Effector memory CD4-positive, alpha-beta T cell (primary cell): ENCODE data around the gene ZMIZ1.
A peak's percentile ranks its signal among the peaks of the same experiment; 100 is the strongest.

ENCODE experiments used
- DNase-seq, 3 donors: peaks; one replicate each; pipeline ENCODE4 v3.0.0-alpha.2; 2020
- H3K27ac ChIP-seq: 2 replicates; pipeline ENCODE4 v1.7.0; 2013; ENCODE audit warnings: mild to moderate bottlenecking, low read length, moderate library complexity; ENCODE audit not compliant: insufficient read depth, poor library complexity, severe bottlenecking
- H3K27me3 ChIP-seq: replicated peaks from 2 replicates; pipeline ENCODE4 v1.7.0; 2013; ENCODE audit warnings: mild to moderate bottlenecking, low read length; ENCODE audit not compliant: insufficient read depth, control insufficient read depth, poor library complexity, severe bottlenecking
- H3K36me3 ChIP-seq: 2 replicates; pipeline ENCODE4 v1.7.0; 2013; ENCODE audit warnings: mild to moderate bottlenecking, low read length, moderate library complexity; ENCODE audit not compliant: control insufficient read depth, insufficient read depth
- H3K4me1 ChIP-seq: 2 replicates; pipeline ENCODE4 v1.7.0; 2013; ENCODE audit warnings: low read length, mild to moderate bottlenecking; ENCODE audit not compliant: control insufficient read depth, insufficient read depth, poor library complexity, severe bottlenecking
- H3K4me3 ChIP-seq: 2 replicates; pipeline ENCODE4 v1.7.0; 2013; ENCODE audit warnings: low read length, low read depth, mild to moderate bottlenecking; ENCODE audit not compliant: insufficient read depth, poor library complexity, severe bottlenecking
- H3K9me3 ChIP-seq: 2 replicates; pipeline ENCODE4 v1.7.0; 2013; ENCODE audit warnings: mild to moderate bottlenecking, low read length, moderate library complexity; ENCODE audit not compliant: control insufficient read depth

ZMIZ1 gene

DNA sequence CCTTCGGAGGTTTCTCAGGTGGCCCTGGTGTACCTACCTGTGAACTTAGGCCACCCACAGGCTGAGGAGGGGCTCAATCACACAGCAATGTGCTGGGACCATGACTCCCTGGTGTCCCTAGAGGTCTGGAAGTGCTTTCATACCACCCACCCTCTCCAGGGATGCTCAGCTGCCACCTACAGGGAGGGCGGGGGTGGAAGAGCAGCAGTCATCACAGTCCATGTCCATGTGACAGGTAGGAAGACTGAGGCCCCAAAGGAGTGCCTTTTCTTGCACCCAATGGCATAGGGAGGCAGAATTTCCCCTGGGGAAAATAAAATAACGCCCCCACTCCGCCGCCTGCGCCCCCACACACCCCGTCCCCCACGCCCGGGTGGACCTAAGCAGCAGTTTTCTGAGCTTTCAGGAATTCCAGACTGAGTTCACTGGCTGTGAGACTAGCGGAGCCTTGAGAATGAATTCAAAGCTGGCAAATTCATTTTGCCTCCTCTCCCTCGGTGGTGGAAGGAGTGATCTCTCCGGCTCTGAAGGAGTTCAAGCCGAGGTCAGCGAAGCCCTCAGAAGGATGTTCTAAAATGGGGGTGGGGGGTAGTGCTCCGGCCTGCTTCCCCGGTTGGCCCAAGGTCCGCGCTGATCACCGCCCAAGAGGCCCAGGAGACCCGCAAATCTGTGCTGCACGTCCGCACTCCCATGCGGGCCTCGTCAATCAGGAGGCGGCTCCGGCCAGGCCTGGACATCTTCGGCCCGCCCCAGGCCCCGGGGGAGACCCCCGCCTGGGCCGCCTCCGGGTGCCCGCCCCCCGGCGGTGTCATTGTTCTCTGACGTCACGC lies 2.1 kb upstream of the ZMIZ1 start:
- Histone ChIP-seq H3K36me3 (no peaks in the 10 kb centered on the region), H3K4me3 (peak overlapping the region; percentile 65), H3K4me1 (peaks cover 34% of the 10 kb centered on the region), H3K27me3 (no peaks in the 10 kb centered on the region), H3K27ac (peak overlapping the region; percentile 62), H3K9me3 (no peaks in the 10 kb centered on the region)
- DNase-seq: no peak

DNA sequence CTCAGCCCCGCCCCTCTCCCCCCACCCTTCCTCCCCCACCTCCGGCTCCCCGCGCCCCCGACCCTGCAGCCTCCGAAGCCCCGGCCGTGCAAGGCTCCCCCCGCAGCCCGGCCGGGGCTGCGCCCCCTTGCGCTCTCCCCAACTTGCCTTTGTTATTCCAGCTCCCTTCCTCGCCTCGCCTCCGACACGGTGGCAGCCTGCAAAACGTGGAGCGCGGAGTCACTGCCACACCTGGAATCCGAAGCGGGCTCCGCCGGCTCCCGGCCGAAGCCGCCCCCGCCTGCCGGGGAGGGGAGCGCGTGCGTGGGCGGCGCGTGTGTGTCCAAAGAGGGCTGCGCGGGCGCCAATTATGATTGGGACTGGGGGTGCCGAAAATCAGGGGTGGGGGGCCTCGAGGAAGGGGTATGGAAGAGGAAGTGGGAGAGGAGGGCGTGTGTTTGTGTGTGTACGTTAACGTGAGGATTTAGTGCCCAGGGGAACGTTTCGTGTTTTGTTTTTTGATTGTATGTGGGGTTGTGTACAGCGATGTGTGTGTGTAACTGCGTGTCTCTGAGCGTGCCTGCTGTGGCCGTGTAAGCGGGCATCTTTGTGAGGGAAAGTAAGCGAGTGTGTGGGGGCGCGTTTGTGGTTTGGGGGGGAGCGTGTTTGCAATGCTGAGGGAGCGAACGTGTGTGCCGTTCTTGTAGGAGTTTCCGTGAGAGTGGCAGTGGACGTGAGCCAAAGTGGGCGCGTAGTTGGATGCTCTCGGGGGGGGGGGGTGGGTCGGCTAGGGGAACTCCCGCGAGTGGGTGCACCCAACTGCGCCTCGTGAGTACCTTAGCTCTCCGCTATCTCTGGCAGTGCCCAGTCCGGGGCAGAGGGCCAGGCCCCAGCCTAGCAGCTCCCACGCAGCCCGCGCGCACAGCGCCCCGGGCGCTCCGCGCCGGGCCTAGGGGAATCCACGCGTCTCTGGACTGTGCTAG lies 1.2 kb upstream of the ZMIZ1 start:
- H3K27me3 ChIP-seq: no peaks in the 10 kb centered on the region
- no peaks in the 10 kb centered on the region for H3K36me3 ChIP-seq
- H3K27ac ChIP-seq: peak overlapping the region; percentile 73
- H3K9me3 ChIP-seq: no peaks in the 10 kb centered on the region
- H3K4me1 ChIP-seq: peaks cover 34% of the 10 kb centered on the region
- peak; percentile 65 to 81 (median 78) for DNase-seq
- peak overlapping the region; percentile 65 for H3K4me3 ChIP-seq

DNA sequence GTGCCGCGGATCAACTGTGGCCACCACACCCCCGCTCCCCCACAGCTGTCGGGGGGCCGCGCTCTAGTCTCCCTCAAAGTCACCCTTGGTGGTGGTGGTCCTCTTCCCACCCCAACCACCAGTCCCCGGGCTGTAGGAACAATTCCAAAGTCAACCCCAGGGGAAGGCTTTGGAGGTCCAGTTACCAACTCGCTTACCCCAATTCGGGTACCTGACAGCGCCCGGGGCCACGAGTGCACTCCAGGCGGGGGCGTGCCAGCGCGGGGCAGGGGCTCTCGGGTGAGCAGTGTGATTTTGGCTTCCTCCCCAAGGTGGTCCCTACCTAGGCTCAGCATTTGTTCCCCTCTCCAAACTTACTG lies 584 bp upstream of the ZMIZ1 start:
- Histone ChIP-seq H3K36me3 (no peaks in the 10 kb centered on the region), H3K27ac (peak overlapping the region; percentile 73), H3K27me3 (no peaks in the 10 kb centered on the region), H3K9me3 (no peaks in the 10 kb centered on the region), H3K4me1 (peaks cover 29% of the 10 kb centered on the region), H3K4me3 (peak overlapping the region; percentile 65)
- peak in 1 of 3 donors; percentile 15 for DNase-seq

DNA sequence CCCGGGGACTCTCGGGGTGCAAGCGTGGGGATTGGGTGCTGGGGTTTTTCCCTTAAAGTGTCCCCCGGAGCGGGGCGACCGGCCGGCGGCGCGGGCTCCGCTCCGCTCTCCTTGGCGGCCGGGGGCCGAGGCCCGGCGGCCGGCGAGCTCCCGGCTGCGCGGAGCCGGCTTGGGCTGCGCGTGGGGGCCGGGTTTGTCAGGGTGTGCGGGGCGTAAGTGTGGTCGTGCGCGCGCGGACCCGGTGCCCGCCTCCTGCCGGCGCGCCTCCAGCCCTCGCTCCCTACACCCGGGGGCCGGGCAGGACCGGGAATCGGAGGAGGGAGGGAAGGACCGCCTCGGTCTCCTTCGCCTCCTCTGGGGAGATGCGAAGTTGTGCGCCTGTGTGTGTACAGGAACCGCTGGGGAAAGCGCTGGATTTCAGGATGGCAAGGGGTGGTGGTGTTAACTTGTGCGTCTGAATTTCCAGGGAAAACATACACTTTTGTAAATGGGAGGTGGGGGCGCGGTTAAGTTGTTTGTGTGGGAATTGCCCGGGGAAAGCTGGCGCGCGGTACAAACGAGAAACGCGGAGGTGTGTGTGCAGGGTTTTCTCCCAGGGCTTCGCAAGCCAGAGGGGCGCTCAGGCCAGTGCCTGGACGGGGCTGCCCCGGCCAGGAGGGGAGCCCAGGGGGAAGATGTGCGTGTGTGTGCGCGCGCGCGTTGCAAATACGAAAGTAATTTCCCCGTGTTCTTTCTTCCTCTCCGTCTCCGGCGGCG lies 737 bp downstream of the ZMIZ1 start:
- Histone ChIP-seq H3K27ac (peak overlapping the region; percentile 73), H3K4me1 (peaks cover 19% of the 10 kb centered on the region), H3K9me3 (no peaks in the 10 kb centered on the region), H3K36me3 (no peaks in the 10 kb centered on the region), H3K27me3 (no peaks in the 10 kb centered on the region), H3K4me3 (peak overlapping the region; percentile 94)
- peak in 1 of 3 donors; percentile 9 for DNase-seq

DNA sequence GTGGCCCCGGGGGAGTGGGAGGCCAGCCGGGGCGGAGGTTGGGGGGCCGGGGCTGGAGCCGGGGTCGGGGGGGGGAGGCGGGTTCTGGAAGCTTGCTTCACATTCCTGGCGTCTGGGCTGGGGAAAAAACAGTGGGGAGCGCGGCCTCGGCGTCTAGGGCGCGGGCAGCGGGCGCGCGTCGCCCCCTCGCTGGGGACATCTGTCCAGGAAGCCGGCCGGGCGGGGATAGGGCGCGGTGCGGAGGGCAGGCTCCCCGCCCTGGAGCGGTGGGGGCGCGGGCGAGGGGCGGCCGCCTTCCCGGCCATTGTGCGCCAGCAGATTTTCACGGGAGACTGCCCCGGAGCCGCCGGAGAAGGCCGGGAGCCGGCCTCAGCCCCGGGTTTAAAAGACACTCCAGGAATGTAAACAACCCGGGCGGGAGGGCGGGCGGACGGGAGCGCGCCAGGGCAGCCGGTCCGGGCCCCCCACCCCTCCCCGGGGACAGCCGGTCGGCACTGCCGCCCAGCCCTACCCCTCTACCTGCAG lies 1.4 kb downstream of the ZMIZ1 start:
- Histone ChIP-seq H3K27ac (peak overlapping the region; percentile 36), H3K9me3 (no peaks in the 10 kb centered on the region), H3K4me3 (peak overlapping the region; percentile 94), H3K4me1 (peaks cover 19% of the 10 kb centered on the region), H3K36me3 (no peaks in the 10 kb centered on the region), H3K27me3 (no peaks in the 10 kb centered on the region)
- no peak for DNase-seq

DNA sequence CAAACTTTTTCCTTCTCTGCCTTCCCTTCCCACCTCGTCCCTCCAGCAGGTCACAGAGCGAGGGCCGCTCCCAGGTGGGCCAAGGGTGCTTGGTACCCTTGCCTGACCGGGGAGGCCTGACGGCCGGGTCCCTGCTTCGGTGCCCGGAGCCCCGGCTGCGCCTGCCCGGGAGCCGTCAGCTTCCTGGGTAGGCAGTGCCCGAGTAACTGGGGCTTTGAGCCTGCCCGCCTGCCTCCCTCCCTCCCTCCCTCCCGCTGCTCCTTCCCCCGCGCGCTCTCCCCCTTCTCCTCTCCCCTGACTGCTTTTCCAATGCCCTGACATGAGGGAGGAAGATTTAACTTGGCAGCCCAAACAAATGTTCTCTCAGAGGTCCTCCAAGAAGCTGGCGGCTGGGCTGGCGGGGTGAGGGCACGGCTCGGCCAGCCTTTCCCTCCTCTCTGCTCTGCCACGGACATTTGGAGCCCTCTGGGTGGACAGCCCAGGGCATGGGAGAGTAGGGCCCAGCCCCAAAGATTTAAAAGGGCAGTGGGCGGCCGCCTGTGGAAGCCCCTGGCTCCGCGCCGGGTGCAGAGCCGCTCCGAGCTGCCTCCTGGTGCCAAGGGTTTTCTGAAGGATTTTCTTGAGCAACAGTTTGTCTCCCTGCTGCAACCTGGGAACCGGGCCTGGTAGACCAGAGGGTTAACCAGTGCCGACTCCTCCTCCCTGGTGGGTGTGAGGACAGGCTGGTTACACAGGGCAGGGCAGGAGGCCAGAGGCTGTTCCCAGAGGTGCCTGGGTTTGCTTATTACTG lies 2.0 kb downstream of the ZMIZ1 start:
- peak overlapping the region; percentile 94 for H3K4me3 ChIP-seq
- H3K36me3 ChIP-seq: no peaks in the 10 kb centered on the region
- H3K27ac ChIP-seq: no peak overlapping the region
- no peaks in the 10 kb centered on the region for H3K9me3 ChIP-seq
- DNase-seq: no peak
- peaks cover 19% of the 10 kb centered on the region for H3K4me1 ChIP-seq
- H3K27me3 ChIP-seq: no peaks in the 10 kb centered on the region

DNA sequence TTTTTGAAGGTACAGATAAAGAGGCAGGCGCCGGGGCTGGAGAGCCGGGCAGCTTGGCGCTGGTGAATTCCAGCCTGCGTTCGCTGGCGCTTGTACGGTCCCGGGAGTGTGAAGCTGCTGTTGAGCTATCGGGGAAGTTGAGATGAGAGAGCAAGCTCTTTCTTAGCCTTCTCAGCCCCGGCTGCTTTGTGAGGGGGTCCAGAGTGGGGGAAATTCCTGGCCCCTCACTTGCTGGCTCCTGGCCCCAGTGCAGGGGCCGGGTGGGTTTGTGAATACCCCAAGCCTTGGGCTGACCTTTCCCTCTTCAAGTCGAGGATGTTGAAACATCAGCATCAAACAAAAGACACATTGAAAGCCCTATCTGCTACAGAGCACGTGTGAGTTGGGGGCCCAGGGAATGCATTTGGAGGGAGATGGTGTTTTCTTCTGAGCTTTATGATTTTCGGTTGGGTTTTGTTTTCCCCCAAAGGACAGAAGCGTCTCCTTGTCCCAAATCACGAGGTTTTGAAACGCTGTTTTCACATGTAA lies 2.7 kb downstream of the ZMIZ1 start:
- Histone ChIP-seq H3K36me3 (no peaks in the 10 kb centered on the region), H3K27me3 (no peaks in the 10 kb centered on the region), H3K9me3 (no peaks in the 10 kb centered on the region), H3K27ac (no peak overlapping the region), H3K4me1 (peaks cover 15% of the 10 kb centered on the region), H3K4me3 (peak overlapping the region; percentile 94)
- DNase-seq: no peak

DNA sequence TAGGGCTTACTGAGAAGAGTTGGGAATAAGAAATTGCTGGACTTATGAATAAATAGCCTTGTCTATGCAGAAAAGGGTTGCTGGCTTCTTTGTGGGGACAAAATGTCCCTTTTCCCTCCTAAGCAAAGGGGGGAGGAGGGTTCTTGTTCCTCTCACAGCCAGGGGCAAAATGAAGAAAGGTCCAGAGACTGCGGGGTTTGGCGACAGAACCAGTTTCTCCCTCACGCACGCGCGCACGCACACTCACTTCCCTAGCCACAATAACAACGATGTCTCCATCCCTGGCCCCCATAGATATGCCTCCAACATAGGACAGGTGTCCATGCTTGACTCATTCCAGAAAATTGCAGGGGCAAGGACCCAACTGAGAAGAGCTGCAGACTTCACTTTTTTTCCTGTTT lies 3.3 kb downstream of the ZMIZ1 start:
- Histone ChIP-seq H3K36me3 (no peaks in the 10 kb centered on the region), H3K9me3 (no peaks in the 10 kb centered on the region), H3K27me3 (no peaks in the 10 kb centered on the region), H3K27ac (no peak overlapping the region), H3K4me1 (peaks cover 11% of the 10 kb centered on the region), H3K4me3 (no peak overlapping the region)
- DNase-seq: no peak
